Bronchial epithelial cell (primary cell): Measurements from ENCODE around the gene TTC17. TPM values are rescaled to one million over a fixed set of nuclear protein-coding genes. Genes with fewer than 3 reads are reported as not detected.

Experiments
- DNase-seq: peaks from one replicate; pipeline ENCODE4 v3.0.0-alpha.2; 2010; ENCODE audit warnings: low read depth
- FAIRE-seq: peaks from 2 replicates; lab custom pipeline; 2011; peaks lifted over from hg19 to GRCh38; lab: Jason Lieb, UNC
- H3K27me3 ChIP-seq: 2 replicates; pipeline ENCODE4 v1.5.1; 2011; ENCODE audit warnings: low read length; ENCODE audit not compliant: control insufficient read depth, insufficient read depth
- H3K36me3 ChIP-seq: 2 replicates; pipeline ENCODE4 v1.5.1; 2011; ENCODE audit warnings: low read length; ENCODE audit not compliant: control insufficient read depth, insufficient read depth
- H3K4me3 ChIP-seq: 2 replicates; pipeline ENCODE4 v1.5.1; 2011; ENCODE audit warnings: mild to moderate bottlenecking, low read depth, low read length, control low read depth
- CTCF ChIP-seq: IDR thresholded peaks from 2 replicates; pipeline ENCODE4 v1.5.1; 2011; ENCODE audit warnings: mild to moderate bottlenecking, moderate library complexity, low read length, control low read depth, inconsistent platforms; ENCODE audit not compliant: insufficient read depth, severe bottlenecking
- total RNA-seq: library from RNA; depleted of rRNA; stranded (reverse); fragments of >200 nt; gene quantifications from 2 replicates; pipeline ENCODE4 v1.2.1, GENCODE V29; 2014

The TTC17 gene
- total RNA-seq, 1 donor from 2014 or later, result 90.3 TPM

GRCh38 chr11:43486141-43486540 lies 127.4 kb downstream of the TTC17 start:
- no peak for FAIRE-seq
- no peak for TF ChIP-seq CTCF
- peaks cover 2% of the 10 kb centered on the region for H3K36me3 ChIP-seq
- no peak overlapping the region for H3K4me3 ChIP-seq
- no peak for DNase-seq
- no peaks in the 10 kb centered on the region for H3K27me3 ChIP-seq

- H3K36me3 ChIP-seq, result peaks cover 6% of the 10 kb centered on the region
- no peaks in the 10 kb centered on the region for H3K27me3 ChIP-seq
- FAIRE-seq (peak; percentile 75), DNase-seq (peak; percentile 42)
- H3K4me3 ChIP-seq, result no peak overlapping the region
- no peak for TF ChIP-seq CTCF
These were observed 131.2 kb downstream of the TTC17 start for GRCh38 chr11:43489869-43490465.

- Histone ChIP-seq H3K36me3 (peaks cover 6% of the 10 kb centered on the region), H3K4me3 (no peak overlapping the region), H3K27me3 (no peaks in the 10 kb centered on the region)
- no peak for TF ChIP-seq CTCF
- DNase-seq, result no peak
- FAIRE-seq, result no peak
These were observed 134.0 kb downstream of the TTC17 start for GRCh38 chr11:43492701-43493100.

- peaks cover 6% of the 10 kb centered on the region for H3K36me3 ChIP-seq
- no peak for FAIRE-seq
These were observed 134.7 kb downstream of the TTC17 start for GRCh38 chr11:43493431-43493830.

GRCh38 chr11:43497144-43497543 lies 138.4 kb downstream of the TTC17 start:
- Histone ChIP-seq H3K4me3 (no peak overlapping the region), H3K27me3 (no peaks in the 10 kb centered on the region), H3K36me3 (peaks cover 1% of the 10 kb centered on the region)
- DNase-seq, result no peak
- FAIRE-seq, result no peak
- no peak for TF ChIP-seq CTCF

More at GRCh38 chr11:43493431-43493830, 134.7 kb downstream of the TTC17 start:
- H3K4me3 ChIP-seq, result no peak overlapping the region
- DNase-seq, result no peak
- TF ChIP-seq CTCF, result no peak
- H3K27me3 ChIP-seq, result no peaks in the 10 kb centered on the region

- FAIRE-seq (no peak), DNase-seq (peak; percentile 10)
- H3K27me3 ChIP-seq, result no peaks in the 10 kb centered on the region
- H3K4me3 ChIP-seq, result no peak overlapping the region
- no peak for TF ChIP-seq CTCF
- no peaks in the 10 kb centered on the region for H3K36me3 ChIP-seq
These were observed 139.8 kb downstream of the TTC17 start for GRCh38 chr11:43498561-43498960.
